Measurements from ENCODE around the gene RPL41.

The RPL41 gene

GRCh38 chr12:56118688-56119357, 2.4 kb downstream of the RPL41 start:
- Histone ChIP-seq H3K27ac (peak overlapping the region; percentile 96), H3K36me3 (peaks cover 23% of the 10 kb centered on the region), H3K4me3 (ENCODE audit: low read depth in 1 of 2, low read length in 1 of 2) (peak overlapping the region; percentile 87 to 96), H3K4me1 (ENCODE audit: control insufficient read depth in 1 of 2, insufficient read depth in 1 of 2, low read depth in 1 of 2, low read length in 1 of 2) (peaks cover 36 to 38% of the 10 kb centered on the region in 2 experiments), H3K27me3 (no peaks in the 10 kb centered on the region), H3K9me3 (no peaks in the 10 kb centered on the region)
- TF ChIP-seq CTCF (IDR thresholded peaks at IDR 0.05) = no peak

GRCh38 chr12:56119361-56119796, 2.9 kb downstream of the RPL41 start:
- Histone ChIP-seq H3K27ac (peak overlapping the region; percentile 96), H3K4me1 (ENCODE audit: control insufficient read depth in 1 of 2, insufficient read depth in 1 of 2, low read depth in 1 of 2, low read length in 1 of 2) (peaks cover 42 to 44% of the 10 kb centered on the region in 2 experiments), H3K36me3 (peaks cover 23% of the 10 kb centered on the region), H3K4me3 (ENCODE audit: low read depth in 1 of 2, low read length in 1 of 2) (peak overlapping the region; percentile 87 to 96), H3K27me3 (no peaks in the 10 kb centered on the region), H3K9me3 (no peaks in the 10 kb centered on the region)
- TF ChIP-seq CTCF (IDR thresholded peaks at IDR 0.05) = peak; percentile 80

DNA sequence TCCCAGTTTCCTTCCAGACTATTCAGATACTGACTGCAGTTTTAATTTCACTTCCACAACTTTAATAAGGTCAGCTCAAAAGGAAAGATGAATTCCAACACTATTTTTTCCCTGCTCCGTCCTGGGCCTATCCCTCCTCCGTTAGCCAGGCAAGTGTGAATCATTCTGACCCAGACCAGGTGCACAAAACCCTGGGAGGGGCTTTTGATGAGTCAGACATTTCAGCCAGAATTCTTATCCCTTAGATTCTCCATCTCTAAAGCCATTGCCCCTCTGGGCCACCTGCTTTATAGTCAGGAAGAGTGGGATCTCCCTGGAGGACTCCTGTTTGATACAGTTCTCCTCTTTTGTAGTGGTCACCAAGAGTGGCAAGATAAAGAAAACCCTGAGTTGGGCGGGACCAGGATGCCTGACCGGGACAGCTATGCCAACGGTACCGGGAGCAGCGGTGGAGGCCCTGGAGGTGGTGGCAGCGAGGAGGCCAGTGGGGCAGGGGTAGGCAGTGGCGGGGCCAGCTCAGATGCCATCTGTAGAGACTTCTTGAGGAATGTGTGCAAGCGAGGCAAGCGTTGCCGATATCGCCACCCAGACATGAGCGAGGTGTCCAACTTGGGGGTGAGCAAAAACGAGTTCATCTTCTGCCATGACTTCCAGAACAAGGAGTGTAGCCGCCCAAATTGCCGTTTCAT, 3.9 kb downstream of the RPL41 start:
- no peak for TF ChIP-seq CTCF (IDR thresholded peaks at IDR 0.05)
- Histone ChIP-seq H3K27me3 (no peaks in the 10 kb centered on the region), H3K27ac (no peak overlapping the region), H3K36me3 (peaks cover 23% of the 10 kb centered on the region), H3K4me1 (ENCODE audit: control insufficient read depth in 1 of 2, insufficient read depth in 1 of 2, low read depth in 1 of 2, low read length in 1 of 2) (peaks cover 44 to 50% of the 10 kb centered on the region in 2 experiments), H3K4me3 (ENCODE audit: low read depth in 1 of 2, low read length in 1 of 2) (no peak overlapping the region), H3K9me3 (no peaks in the 10 kb centered on the region)

GRCh38 chr12:56121204-56121870, 4.9 kb downstream of the RPL41 start:
- no peaks in the 10 kb centered on the region for H3K9me3 ChIP-seq
- no peaks in the 10 kb centered on the region for H3K27me3 ChIP-seq
- no peak for TF ChIP-seq CTCF (IDR thresholded peaks at IDR 0.05)
- H3K36me3 ChIP-seq = peaks cover 23% of the 10 kb centered on the region
- H3K4me1 ChIP-seq (ENCODE audit: control insufficient read depth in 1 of 2, insufficient read depth in 1 of 2, low read depth in 1 of 2, low read length in 1 of 2) = peaks cover 50 to 56% of the 10 kb centered on the region in 2 experiments
- H3K4me3 ChIP-seq (ENCODE audit: low read depth in 1 of 2, low read length in 1 of 2) = no peak overlapping the region
- no peak overlapping the region for H3K27ac ChIP-seq

DNA sequence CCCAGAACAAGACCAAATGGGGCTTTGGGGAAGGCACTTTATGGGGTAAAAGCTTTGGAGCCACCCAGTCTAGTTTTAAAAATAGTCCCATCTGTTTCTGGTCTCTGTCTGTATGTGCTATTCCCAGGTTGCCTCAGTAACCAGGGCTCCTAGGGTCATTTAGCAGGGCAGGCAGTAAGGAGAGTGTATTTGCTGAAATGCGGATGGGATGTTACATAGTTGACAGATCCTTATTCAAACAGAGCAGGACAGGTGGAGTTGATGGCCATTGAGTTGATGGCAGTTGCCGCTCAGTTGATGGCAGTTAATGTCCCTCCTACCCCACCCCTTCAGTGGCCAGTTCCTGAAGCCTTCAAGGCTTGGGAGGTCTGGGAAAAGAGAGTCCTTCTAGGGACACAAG, 6.2 kb downstream of the RPL41 start:
- no peak for TF ChIP-seq CTCF (IDR thresholded peaks at IDR 0.05)
- peaks cover 23% of the 10 kb centered on the region for H3K36me3 ChIP-seq
- peak overlapping the region; percentile 36 for H3K27ac ChIP-seq
- H3K4me3 ChIP-seq (ENCODE audit: low read depth in 1 of 2, low read length in 1 of 2) = no peak overlapping the region
- no peaks in the 10 kb centered on the region for H3K9me3 ChIP-seq
- peaks cover 56 to 60% of the 10 kb centered on the region in 2 experiments for H3K4me1 ChIP-seq (ENCODE audit: control insufficient read depth in 1 of 2, insufficient read depth in 1 of 2, low read depth in 1 of 2, low read length in 1 of 2)
- H3K27me3 ChIP-seq = no peaks in the 10 kb centered on the region

All from neutrophil (primary cell).